DMS53 (cell line): Measurements from ENCODE around the gene OR2W3.

ENCODE experiments used
- DNase-seq: peaks from one replicate; lab custom pipeline; 2025; lab: John Stamatoyannopoulos, UW

Gene OR2W3

DNA sequence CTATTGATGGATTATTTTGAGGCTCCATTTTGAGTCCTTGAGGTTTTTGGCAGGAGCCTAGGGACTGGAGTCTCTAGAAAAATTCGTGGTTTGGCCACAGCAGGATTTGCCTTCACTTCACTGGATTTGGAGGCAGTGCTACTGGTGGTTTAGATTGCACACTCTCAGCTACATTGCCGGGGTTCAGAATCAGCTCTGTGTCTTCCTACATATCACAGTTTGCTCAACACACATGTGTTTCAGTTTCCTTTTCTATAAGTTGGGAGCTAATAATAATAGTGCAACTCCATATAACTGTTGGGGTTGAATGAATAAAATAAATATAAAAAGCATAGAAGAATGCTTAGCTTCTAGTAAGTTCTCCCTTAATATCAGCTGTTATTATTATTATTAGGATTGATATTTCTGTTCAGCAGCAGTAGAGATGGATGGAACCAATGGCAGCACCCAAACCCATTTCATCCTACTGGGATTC is at the start of gene OR2W3:
OR2W3 (plus strand) TSS at position 425 of the 475 bp plus-strand sequence; CDS start at position 425, 0 bp downstream.
- no peak for DNase-seq

DNA sequence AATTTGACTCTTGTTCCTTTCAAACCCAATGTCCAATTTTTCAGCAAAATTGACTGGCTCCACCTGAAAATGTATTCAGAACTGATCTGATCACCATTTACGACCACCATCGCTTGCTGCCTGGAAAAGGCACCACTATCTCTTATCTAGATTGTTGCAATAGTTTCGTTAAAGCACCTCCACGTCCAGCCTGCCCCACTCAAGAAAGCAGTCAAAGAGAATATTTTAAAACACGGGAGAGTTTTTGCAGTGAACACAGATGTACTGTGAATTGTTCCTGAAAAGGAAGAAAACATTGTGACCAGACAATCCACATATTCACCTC is 49.7 kb upstream of the OR2W3 start:
- no peak for DNase-seq

DNA sequence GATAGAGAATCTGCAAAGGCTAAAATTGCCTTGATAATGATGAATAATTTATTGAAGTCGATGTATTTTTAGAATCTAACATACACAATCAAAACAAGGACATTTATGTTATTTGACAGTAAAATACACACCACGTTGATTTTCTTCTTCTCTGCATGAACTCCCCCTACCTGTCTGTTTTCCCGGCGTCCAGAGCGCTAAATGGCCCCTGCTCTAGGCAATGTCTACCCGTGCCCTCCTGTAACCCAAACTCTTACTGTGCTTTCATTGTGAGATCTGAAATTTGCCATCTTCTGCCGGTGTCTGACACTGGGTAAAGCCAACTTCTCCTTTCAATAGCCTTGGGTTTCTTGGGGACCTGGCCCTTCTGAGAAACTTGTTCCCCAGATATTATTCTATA is 47.0 kb upstream of the OR2W3 start:
- DNase-seq, result no peak

DNA sequence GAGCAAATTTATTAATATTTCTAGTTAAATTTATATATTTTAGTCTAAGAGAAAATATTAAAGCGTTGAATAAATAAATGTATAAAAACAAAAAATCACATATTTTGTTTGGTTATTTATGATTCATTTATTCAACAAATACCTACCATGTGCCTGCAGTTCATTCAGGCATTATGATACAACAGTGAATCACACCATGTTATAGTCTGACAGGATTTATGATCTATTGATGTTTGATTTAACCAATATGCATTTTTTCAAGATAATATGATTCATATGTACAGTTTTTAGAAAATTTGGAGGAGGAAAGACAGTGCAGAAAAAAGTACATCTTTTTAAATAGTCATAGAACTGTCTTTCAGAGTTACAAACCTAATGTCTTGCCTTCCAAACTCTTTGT is 45.8 kb upstream of the OR2W3 start:
- DNase-seq, result no peak

DNA sequence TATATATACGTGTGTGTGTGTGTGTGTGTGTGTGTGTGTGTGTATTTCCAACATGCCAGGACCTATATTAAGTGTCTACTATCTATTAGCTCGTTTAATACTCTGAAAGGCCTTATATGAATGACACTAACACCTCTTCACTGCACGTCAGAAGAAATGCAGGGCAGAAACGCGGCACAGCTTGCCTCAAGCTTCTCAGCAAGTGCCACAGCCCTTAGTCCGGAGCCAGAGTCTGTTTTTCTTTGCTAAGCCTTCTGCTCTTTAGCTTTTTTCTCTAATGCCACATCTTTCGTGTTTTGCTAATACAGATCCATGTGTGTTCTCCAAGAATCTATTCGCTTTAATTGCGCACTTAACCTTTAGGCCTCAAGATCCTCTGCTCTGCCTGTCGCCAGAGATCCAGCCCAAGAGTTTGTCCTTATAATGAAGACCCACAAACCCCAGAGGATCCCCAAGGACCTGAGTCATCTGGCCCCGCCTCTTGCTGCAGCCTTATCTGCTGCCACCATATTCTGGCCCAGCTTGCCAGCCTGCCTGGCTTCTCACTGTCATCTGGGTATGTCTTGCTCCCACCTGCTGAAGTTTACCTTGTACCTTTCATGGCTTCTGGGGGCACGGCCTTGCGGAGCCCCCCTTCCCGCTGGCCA is 40.4 kb upstream of the OR2W3 start:
- DNase-seq, result no peak

DNA sequence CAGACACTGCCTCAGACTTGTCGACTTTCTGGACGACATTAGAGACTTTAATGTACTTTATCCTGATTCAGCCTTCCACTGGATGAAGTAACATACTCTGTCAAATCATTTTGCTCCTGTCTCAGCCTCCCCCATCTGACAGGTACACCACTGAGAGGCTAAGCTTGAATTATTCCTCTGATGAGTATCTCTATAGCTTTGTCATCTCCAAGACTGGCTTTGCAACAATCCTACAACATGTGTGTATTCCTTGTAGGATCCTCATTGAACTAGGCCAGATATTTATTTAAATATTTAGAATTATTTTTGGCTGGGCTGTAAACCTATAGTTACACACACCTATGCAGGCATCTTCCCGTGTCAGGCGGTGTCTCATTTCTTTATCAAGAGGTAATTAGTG is 39.5 kb upstream of the OR2W3 start:
- DNase-seq, result no peak

DNA sequence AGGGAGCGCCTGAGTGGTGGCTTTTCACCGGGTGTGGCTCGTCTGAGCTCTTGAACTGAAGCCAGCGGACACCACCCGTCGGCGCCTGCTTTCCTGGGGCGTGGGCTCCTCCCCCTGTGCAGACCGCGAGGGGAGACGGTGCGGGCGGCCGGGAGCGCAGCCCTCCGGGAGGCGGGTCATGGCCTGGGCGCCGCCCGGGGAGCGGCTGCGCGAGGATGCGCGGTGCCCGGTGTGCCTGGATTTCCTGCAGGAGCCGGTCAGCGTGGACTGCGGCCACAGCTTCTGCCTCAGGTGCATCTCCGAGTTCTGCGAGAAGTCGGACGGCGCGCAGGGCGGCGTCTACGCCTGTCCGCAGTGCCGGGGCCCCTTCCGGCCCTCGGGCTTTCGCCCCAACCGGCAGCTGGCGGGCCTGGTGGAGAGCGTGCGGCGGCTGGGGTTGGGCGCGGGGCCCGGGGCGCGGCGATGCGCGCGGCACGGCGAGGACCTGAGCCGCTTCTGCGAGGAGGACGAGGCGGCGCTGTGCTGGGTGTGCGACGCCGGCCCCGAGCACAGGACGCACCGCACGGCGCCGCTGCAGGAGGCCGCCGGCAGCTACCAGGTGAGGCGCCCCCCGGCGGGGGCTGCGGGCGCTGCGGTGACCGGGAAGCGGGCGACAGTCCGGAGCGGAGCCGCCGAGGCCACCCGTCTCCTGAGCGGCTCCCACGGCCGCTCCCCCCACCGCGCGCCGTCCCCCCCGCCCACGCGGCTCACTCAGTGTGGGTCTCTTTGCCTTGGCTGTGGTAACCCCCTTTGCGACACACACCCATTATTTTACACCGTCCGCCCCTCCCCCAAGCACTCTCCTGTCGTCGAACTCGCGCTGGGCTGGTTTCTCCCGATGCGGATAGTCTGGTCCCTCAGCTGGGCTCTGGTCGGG is 38.1 kb upstream of the OR2W3 start, which contains the start of gene TRIM58:
TRIM58 (plus strand) TSS at position 119 of the 916 bp plus-strand sequence; CDS start at position 179, 60 bp downstream.
- DNase-seq, result peak; percentile 86

DNA sequence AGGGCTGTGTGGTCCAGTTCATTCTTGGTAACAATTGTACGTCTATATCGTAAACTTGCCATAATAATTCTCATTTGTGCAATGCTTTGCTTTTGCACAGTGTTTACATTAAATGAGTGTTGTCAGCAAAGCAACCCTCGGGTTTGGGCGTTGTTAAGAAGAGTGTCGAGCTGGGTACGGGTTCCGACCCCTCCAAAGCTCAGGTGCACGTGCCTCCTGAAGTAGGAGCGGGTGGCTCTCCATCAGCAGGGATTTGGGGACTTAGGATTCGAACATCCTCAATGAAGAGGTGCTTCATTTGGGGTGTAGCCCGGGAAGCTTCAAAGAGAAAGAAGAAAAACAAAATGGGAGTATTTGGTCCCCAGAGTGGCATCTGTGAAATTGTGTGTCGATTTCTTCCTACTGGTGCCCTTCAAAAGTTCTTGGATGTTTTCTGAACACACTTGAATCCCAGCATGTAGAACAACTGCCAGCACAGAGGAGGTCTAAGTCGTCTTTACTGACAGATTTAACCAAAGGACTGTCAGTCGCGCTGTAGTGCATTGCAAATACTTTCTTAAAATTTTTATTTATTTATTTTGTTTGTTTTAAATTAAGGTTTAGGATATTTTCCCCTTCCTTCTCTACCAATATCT is 37.3 kb upstream of the OR2W3 start:
- DNase-seq, result no peak

DNA sequence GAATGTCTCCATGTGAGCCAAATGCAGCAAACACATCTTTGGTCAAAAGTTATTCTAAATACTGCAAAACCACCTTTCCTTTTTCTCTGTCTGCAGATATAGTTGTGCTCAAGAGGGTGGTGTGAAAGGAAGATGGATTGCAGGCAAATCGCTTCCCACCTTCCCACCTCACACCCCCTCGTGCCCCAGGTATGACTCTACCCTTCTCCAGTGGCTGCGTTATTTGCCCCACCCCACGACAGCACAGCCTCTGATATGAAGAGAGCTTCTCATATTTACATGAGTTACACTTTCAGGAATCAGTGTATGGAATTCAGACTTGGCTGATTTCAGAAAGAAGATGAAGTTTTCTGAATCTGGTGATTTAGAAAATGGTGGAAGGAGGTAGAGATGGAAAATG is 32.6 kb upstream of the OR2W3 start:
- no peak for DNase-seq

DNA sequence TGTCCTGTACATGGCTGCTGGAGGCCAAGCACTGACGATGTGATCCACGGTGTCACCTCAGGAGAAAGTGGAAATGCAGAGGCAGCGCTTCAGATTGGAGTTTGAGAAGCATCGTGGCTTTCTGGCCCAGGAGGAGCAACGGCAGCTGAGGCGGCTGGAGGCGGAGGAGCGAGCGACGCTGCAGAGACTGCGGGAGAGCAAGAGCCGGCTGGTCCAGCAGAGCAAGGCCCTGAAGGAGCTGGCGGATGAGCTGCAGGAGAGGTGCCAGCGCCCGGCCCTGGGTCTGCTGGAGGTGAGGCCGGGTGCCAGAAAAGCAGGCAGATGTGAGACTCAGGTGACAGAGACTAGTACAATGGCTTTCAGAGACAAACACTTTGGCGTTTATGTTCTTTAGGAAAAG is 30.7 kb upstream of the OR2W3 start:
- DNase-seq, result no peak

DNA sequence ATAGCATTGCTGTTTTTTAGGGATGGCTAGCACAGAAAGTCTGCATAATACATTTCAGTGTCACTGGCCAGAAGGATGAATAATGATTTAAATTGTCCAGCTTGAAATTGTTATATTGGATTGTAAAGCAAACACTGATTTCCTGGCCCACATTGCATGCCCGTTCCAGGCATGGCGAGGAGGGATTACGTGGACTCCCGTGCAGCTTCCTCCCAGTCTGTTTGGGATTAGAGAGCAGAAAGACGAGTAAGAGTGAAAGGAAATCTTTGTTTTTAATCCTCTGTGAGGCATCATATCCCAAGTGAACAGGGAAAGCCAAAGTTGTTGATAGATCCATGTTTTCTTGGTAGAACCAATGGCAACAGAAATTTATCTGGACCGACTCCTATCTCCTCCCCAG is 30.0 kb upstream of the OR2W3 start:
- DNase-seq, result no peak

DNA sequence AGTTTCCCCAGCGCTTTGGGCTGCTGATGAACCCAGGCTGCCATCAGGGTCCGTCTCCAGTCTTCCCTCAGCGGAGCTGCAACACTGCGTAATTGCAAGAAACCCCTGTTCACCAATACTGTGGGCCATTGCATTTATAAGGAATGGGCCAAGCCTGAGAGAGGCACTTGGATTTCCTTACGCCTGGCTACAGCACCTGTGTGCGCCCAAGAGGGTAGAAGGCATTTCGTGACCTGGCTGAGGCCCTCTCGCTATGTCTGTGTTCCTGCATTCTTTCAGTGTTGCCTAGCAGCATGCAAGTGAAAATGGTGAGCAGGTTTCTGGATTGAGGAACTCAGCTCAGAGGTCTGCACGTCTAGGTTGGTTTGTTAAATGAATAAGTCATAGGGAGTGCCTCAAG is 12.0 kb upstream of the OR2W3 start:
- DNase-seq, result no peak

DNA sequence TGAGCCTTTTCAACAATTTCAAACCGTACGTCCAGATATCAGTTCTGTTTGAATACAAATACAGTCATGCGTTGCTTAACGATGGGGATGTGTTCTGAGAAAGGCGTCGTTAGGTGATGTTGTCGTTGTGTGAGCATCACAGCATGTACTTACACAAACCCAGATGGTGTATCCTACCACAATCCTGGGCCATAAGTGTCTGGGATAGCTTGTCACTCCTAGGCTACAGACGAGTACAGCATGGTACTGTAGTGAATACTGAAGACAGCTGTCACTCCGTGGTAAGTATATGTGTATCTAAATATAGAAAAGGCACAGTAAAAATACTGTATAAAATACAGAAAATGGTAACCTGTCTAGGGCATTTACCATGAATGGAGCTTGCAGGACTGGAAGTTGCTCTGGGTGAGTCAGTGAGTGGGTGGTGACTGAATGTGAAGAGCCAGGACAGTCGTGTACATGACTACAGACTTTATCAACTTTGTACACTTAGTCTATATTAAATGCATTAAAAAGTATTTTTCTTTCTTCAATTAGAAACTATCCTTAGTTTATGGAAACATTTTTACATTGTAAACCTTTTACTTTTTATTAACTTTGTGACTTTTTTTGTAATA is 10.5 kb upstream of the OR2W3 start:
- no peak for DNase-seq

DNA sequence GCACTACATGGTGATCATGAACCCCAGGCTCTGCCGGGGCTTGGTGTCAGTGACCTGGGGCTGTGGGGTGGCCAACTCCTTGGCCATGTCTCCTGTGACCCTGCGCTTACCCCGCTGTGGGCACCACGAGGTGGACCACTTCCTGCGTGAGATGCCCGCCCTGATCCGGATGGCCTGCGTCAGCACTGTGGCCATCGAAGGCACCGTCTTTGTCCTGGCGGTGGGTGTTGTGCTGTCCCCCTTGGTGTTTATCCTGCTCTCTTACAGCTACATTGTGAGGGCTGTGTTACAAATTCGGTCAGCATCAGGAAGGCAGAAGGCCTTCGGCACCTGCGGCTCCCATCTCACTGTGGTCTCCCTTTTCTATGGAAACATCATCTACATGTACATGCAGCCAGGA is 589 bp downstream of the OR2W3 start:
- no peak for DNase-seq

DNA sequence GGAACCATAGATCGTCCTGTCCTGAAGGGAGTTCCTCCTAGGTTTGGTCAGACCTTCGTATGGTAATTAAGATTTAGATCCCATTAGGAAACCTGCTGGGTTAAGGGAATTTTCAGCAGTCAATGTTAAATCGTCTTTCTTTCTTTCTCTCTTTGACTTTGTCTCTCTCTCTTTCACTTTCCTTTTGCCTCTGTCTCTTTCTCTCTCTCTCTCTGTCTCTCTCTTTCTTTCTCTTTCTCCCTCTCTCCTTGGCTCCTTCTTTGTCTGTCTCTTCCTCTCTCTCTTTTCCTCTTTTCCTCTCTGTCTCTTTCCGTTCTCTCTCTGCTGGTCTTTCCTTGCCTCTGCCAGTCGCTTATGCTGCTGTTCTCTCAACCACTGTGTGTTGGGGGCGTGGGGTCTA is 8.7 kb downstream of the OR2W3 start:
- no peak for DNase-seq

DNA sequence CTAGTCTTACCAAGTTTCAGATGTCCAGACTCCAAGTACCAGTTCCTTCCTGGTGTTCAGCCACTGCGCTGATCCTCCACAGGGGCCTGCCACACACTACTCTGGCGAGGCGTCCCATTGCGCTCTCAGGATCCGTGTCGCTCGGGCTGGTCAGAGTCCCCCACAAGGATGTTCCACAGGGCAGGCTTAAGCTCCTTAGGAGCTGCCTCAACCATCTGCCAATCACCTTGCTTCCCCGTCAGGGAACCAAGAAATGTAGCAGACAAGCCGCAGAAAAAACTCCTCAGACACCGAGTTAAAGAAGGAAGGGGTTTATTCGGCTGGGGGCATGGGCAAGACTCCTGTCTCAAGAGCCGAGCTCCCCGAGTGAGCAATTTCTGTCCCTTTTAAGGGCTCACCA is 9.8 kb downstream of the OR2W3 start:
- no peak for DNase-seq

DNA sequence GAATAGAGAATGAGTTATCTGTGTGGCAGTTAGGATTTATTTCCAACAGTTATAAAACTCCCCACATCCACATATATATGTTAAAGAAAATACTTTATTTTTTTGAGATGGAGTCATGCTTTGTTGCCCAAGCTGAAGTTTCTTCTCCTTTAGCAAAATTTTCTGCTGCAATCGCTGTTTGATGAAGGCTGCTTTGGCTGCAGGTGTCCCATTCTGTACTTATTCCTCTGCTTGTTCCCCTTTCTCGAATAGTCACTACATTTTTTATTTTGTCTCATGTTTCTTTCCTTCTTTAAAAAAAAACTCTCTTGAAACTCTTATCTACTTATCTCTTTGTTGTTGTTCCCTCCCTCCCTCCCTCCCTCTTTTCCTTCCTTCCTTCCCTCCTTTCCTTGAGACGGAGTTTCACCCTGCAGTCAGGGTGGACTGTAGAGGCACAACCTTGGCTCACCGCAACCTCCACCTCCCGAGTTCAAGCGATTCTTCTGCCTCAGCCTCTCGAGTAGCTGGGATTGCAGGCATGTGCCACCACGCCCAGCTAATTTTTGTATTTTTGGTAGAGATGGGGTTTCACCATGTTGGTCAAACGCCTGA is 10.6 kb downstream of the OR2W3 start:
- DNase-seq, result no peak

DNA sequence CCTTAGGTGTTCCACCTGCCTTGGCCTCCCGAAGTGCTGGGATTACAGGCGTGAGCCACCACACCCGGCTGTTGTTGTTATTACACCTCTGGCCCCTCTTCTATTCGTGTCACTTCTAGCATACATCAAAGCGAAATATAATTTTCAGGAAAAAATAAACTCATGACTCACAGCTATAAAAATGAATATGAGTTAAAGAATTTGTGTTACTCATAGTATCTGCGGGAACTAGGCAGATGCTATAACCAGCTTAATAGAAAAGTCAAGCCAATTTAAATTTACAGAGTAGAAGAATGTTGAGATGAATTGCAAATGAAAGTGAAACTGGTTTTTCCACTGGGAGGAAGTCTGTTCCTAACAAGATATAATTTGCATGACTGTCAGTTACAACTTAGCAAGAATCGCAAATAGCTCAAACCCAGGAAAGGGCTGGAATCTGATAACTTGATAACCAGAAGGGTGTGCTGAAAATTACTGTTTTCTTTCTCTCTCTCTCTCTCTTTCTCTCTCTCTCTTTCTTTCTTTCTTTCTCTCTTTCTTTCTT is 11.2 kb downstream of the OR2W3 start:
- peak; percentile 62 for DNase-seq

DNA sequence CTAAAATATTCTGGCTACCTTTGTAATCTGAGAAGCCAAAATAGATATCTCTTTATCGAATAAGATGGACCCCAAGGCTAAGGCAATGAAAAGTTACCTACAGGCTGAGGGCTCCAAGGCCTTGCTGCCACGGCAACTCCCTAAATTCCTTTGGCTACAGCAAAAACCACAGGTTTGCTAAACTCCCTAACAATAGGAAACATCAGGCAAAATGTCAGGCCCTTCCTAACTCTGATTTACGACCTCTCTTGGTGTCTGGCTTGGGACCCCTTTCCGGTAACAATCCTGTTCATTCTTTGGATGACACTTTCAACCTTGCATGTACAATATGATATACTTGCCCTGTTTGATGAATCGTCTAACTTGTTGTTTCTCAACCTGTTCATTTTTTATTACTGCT is 13.4 kb downstream of the OR2W3 start:
- no peak for DNase-seq

DNA sequence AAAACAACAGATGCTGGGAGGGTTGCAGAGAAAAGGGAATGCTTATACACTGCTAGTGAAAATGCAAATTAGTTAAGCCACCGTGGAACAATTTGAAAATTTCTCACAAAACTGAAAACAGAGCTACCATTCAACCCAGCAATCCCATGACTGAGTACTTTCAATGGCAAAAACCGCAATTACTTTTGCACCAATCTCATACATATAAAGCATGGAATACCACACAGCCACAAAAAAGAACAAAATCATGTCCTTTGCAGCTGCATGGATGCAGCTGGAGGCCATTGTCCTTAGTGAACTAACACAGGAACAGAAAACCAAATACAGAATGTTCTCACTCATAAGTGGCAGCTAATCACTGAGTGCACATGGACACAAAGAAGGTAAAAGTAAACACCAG is 18.4 kb downstream of the OR2W3 start:
- no peak for DNase-seq

DNA sequence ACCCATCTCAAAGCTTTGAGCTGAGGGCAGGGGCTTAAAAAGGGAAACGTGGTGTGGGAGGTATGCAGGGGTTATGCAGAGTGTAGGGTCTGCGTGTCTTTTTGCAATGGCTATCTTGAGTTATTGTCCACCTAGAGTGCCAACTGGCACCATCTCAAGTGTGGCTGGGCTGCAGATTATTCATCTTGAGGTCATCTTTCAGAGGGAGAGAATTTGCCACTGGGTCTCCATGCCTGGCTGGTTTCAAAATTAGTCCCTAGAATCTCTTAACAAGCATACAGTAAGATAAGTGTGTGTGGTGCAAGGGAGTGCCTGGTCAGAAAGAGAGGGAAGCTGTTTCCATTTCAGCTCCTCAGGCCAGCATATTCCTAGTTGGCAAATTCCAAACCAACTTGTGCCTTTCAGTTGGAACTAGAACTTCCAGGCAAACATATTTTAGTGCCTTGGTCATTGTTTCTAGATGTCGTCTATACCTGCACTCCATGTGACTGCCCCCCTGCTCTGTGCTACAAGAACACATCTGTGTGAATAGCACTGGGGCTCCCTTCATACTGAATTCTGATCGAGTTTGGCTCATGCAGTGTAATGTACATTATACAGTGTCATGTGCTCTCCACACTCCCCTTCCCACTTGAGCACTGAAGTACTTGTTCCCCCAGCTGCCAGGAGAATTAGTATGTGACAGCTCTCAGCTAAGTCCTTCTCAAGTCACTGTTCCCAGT is 19.7 kb downstream of the OR2W3 start:
- peak; percentile 11 for DNase-seq
